H1 (cell line): ENCODE results near the gene ZNF777. TPM values are rescaled to one million over a fixed set of nuclear protein-coding genes. Genes with fewer than 3 reads are reported as not detected.

Experiments used
- CTCF ChIA-PET: fragments of 300-600 bp; sonication (Branson Sonifier 250); formaldehyde crosslinking; loops from one replicate; lab custom pipeline; 2021; ENCODE audit not compliant: partially characterized antibody; lab: Charles Lee
- POLR2A ChIA-PET: fragments of 300-600 bp; sonication (Branson Sonifier 250); formaldehyde crosslinking; loops from one replicate; lab custom pipeline; 2021; ENCODE audit warnings: inconsistent platforms; ENCODE audit not compliant: partially characterized antibody; lab: Charles Lee
- DNase-seq, 2 experiments: peaks; one replicate each; pipeline versions ENCODE4 v3.0.0 to v3.0.0-alpha.2; 2010 to 2022; ENCODE audit warnings: low spot score in 2 of 2, low read depth in 1 of 2, mixed read lengths in 1 of 2
- FAIRE-seq: peaks from 2 replicates; lab custom pipeline; 2011; peaks lifted over from hg19 to GRCh38; lab: Jason Lieb, UNC
- H2AFZ ChIP-seq: 2 replicates; pipeline ENCODE4 v1.8.1; 2012; ENCODE audit warnings: low read length, inconsistent platforms
- H2AK5ac ChIP-seq: 2 replicates; pipeline ENCODE4 v1.6.1; 2013; ENCODE audit warnings: low read depth, low read length
- H2BK120ac ChIP-seq: replicated peaks from 2 replicates; pipeline ENCODE3; 2013; ENCODE audit warnings: low read depth, low read length, inconsistent platforms
- H2BK12ac ChIP-seq: 2 replicates; pipeline ENCODE4 v1.6.1; 2013; ENCODE audit warnings: low read depth, low read length
- H2BK15ac ChIP-seq: 2 replicates; pipeline ENCODE4 v1.6.1; 2013; ENCODE audit warnings: low read length
- H2BK20ac ChIP-seq: 2 replicates; pipeline ENCODE4 v1.6.1; 2013; ENCODE audit warnings: low read length
- H2BK5ac ChIP-seq: 2 replicates; pipeline ENCODE4 v1.6.1; 2013; ENCODE audit warnings: low read depth, low read length
- H3K14ac ChIP-seq: 2 replicates; pipeline ENCODE4 v1.6.1; 2013; ENCODE audit warnings: inconsistent platforms; ENCODE audit not compliant: insufficient read length
- H3K18ac ChIP-seq: 2 replicates; pipeline ENCODE4 v1.6.1; 2013; ENCODE audit warnings: low read length; ENCODE audit errors: extremely low read depth
- H3K23ac ChIP-seq: 2 replicates; pipeline ENCODE4 v1.6.1; 2013; ENCODE audit warnings: inconsistent platforms; ENCODE audit not compliant: insufficient read length
- H3K23me2 ChIP-seq: 2 replicates; pipeline ENCODE4 v1.6.1; 2013; ENCODE audit warnings: low read depth, low read length
- H3K27ac ChIP-seq: 2 replicates; pipeline ENCODE4 v1.6.1; 2011; ENCODE audit warnings: low read depth, low read length, inconsistent platforms
- H3K27me3 ChIP-seq, 4 experiments: replicated peaks in 1 of 4; 1 replicate in 1 of 4; 2 replicates in 3 of 4; pipeline versions ENCODE4 v1.6.1 to v1.8.1; 2011 to 2013; ENCODE audit warnings: low read length in 3 of 4, mild to moderate bottlenecking in 3 of 4, inconsistent platforms in 2 of 4, mixed read lengths in 2 of 4, moderate library complexity in 1 of 4; ENCODE audit not compliant: control insufficient read depth in 3 of 4, insufficient read depth in 3 of 4; ENCODE audit errors: extremely low read depth in 1 of 4
- H3K36me3 ChIP-seq, 4 experiments: 2 replicates each; pipeline versions ENCODE4 v1.6.1 to v1.8.1; 2011 to 2013; ENCODE audit warnings: mild to moderate bottlenecking in 4 of 4, low read length in 3 of 4, moderate library complexity in 2 of 4, control low read depth in 1 of 4, inconsistent platforms in 1 of 4; ENCODE audit not compliant: insufficient read depth in 4 of 4, control insufficient read depth in 2 of 4
- H3K4ac ChIP-seq: replicated peaks from 2 replicates; pipeline ENCODE3; 2013; ENCODE audit warnings: low read length, low read depth, mixed read lengths, inconsistent platforms; ENCODE audit not compliant: insufficient read length
- H3K4me1 ChIP-seq, 4 experiments: replicated peaks in 1 of 4; 1 replicate in 1 of 4; 2 replicates in 3 of 4; pipeline versions ENCODE4 v1.6.1 to v1.8.1; 2011 to 2013; ENCODE audit warnings: low read length in 3 of 4, inconsistent platforms in 2 of 4, mixed read lengths in 1 of 4; ENCODE audit not compliant: insufficient read depth in 4 of 4, control insufficient read depth in 3 of 4
- H3K4me2 ChIP-seq, 2 experiments: 2 replicates each; pipeline versions ENCODE4 v1.6.1 to v1.8.1; 2011 to 2013; ENCODE audit warnings: low read depth in 2 of 2, low read length in 2 of 2, control low read depth in 1 of 2, inconsistent platforms in 1 of 2, mild to moderate bottlenecking in 1 of 2; ENCODE audit not compliant: insufficient read depth in 1 of 2
- H3K4me3 ChIP-seq, 4 experiments: fragments of 200-600, 300-600 bp in 1 of 4; sonication (generic), shearing (Covaris generic), sonication (Bioruptor Twin) in 1 of 4; 2 replicates each; pipeline versions ENCODE4 v1.5.1 to v1.8.1; 2011 to 2016; ENCODE audit warnings: low read length in 4 of 4, low read depth in 3 of 4, control low read depth in 2 of 4, inconsistent platforms in 2 of 4, mild to moderate bottlenecking in 2 of 4, mixed read lengths in 1 of 4, moderate library complexity in 1 of 4; ENCODE audit not compliant: insufficient read depth in 2 of 4; ENCODE audit errors: extremely low read depth in 1 of 4
- H3K56ac ChIP-seq: replicated peaks from 2 replicates; pipeline ENCODE3; 2013; ENCODE audit warnings: low read depth, mild to moderate bottlenecking, mixed read lengths, low read length, inconsistent platforms; ENCODE audit not compliant: insufficient read length
- H3K79me1 ChIP-seq: 2 replicates; pipeline ENCODE4 v1.6.1; 2013; ENCODE audit warnings: low read depth, low read length, control low read depth
- H3K79me2 ChIP-seq, 2 experiments: 2 replicates each; pipeline versions ENCODE4 v1.6.1 to v1.8.1; 2012 to 2013; ENCODE audit warnings: low read length in 2 of 2, mild to moderate bottlenecking in 2 of 2, inconsistent platforms in 1 of 2; ENCODE audit not compliant: insufficient read depth in 2 of 2, control insufficient read depth in 1 of 2
- H3K9ac ChIP-seq, 4 experiments: replicated peaks in 1 of 4; 1 replicate in 1 of 4; 2 replicates in 3 of 4; pipeline versions ENCODE4 v1.6.1 to v1.8.1; 2011 to 2013; ENCODE audit warnings: low read depth in 3 of 4, low read length in 3 of 4, control low read depth in 2 of 4, mild to moderate bottlenecking in 2 of 4, moderate library complexity in 2 of 4, inconsistent platforms in 1 of 4; ENCODE audit errors: extremely low read depth in 1 of 4
- H3K9me3 ChIP-seq, 2 experiments: 2 replicates each; pipeline versions ENCODE4 v1.6.1 to v1.8.1; 2012 to 2013; ENCODE audit warnings: mild to moderate bottlenecking in 2 of 2, moderate library complexity in 2 of 2, control low read depth in 1 of 2, inconsistent platforms in 1 of 2, low read depth in 1 of 2, low read length in 1 of 2, mixed read lengths in 1 of 2; ENCODE audit not compliant: insufficient read depth in 2 of 2
- H4K20me1 ChIP-seq, 2 experiments: replicated peaks in 1 of 2; 2 replicates each; pipeline versions ENCODE3 to v1.8.1; 2011 to 2013; ENCODE audit warnings: inconsistent platforms in 2 of 2, low read length in 2 of 2, mild to moderate bottlenecking in 1 of 2; ENCODE audit not compliant: insufficient read depth in 2 of 2, control insufficient read depth in 1 of 2
- H4K5ac ChIP-seq: 2 replicates; pipeline ENCODE4 v1.6.1; 2013; ENCODE audit warnings: low read length, low read depth, mixed read lengths, inconsistent platforms; ENCODE audit not compliant: insufficient read length
- H4K8ac ChIP-seq: 2 replicates; pipeline ENCODE4 v1.8.0; 2013; ENCODE audit warnings: mild to moderate bottlenecking, moderate library complexity, low read length, inconsistent platforms; ENCODE audit not compliant: insufficient read depth; ENCODE audit errors: extremely low read depth
- H4K91ac ChIP-seq: replicated peaks from 2 replicates; pipeline ENCODE3; 2013; ENCODE audit warnings: low read length, mixed read lengths, inconsistent platforms; ENCODE audit not compliant: insufficient read length
- CHD2 ChIP-seq: IDR thresholded peaks from 2 replicates; pipeline ENCODE4 v1.6.1; 2012; ENCODE audit warnings: low read length, improper control_type of control experiment
- GABPA ChIP-seq: IDR thresholded peaks from 2 replicates; pipeline ENCODE4 v1.6.1; 2011; ENCODE audit warnings: mild to moderate bottlenecking, low read length, moderate library complexity, borderline replicate concordance; ENCODE audit not compliant: insufficient read depth
- GTF2F1 ChIP-seq: IDR thresholded peaks from 2 replicates; pipeline ENCODE4 v1.6.1; 2012; ENCODE audit warnings: low read depth, low read length, improper control_type of control experiment, borderline replicate concordance
- JUN ChIP-seq: IDR thresholded peaks from 2 replicates; pipeline ENCODE4 v1.6.1; 2011; ENCODE audit warnings: low read depth, mild to moderate bottlenecking, improper control_type of control experiment, low read length
- KDM1A ChIP-seq: fragments of 200-600, 300-600 bp; sonication (generic); IDR thresholded peaks from 2 replicates; pipeline ENCODE4 v1.7.1; 2016; ENCODE audit warnings: mild to moderate bottlenecking, low read length, borderline replicate concordance
- NANOG ChIP-seq: IDR thresholded peaks from 2 replicates; pipeline ENCODE4 v1.6.1; 2011; ENCODE audit warnings: low read length, low read depth, mild to moderate bottlenecking, inconsistent platforms; ENCODE audit not compliant: insufficient read depth, poor library complexity, severe bottlenecking
- POLR2A ChIP-seq, 2 experiments: IDR thresholded peaks; 1 replicate in 1 of 2; 2 replicates in 1 of 2; pipeline ENCODE4 v1.6.1; 2011; ENCODE audit warnings: low read depth in 2 of 2, low read length in 2 of 2, mild to moderate bottlenecking in 2 of 2; ENCODE audit errors: control extremely low read depth in 1 of 2
- POLR2AphosphoS5 ChIP-seq: IDR thresholded peaks from 2 replicates; pipeline ENCODE4 v1.6.1; 2011; ENCODE audit warnings: low read depth, low read length
- POU5F1 ChIP-seq: IDR thresholded peaks from 2 replicates; pipeline ENCODE4 v1.6.1; 2011; ENCODE audit warnings: low read depth, mild to moderate bottlenecking, low read length, moderate library complexity
- RNF2 ChIP-seq: fragments of 200-900, 300-1000 bp; sonication (generic); IDR thresholded peaks from 2 replicates; pipeline ENCODE4 v1.7.1; 2016; ENCODE audit warnings: borderline replicate concordance, low read depth, mild to moderate bottlenecking, antibody characterized with exemption, low read length; ENCODE audit not compliant: poor library complexity, severe bottlenecking; ENCODE audit errors: missing control alignments
- SIRT6 ChIP-seq: IDR thresholded peaks from one replicate; pipeline ENCODE4 v1.7.1; 2012; ENCODE audit warnings: low read length, inconsistent platforms
- TAF1 ChIP-seq: IDR thresholded peaks from 2 replicates; pipeline ENCODE4 v1.6.1; 2011; ENCODE audit warnings: mild to moderate bottlenecking, low read depth, low read length
- TBP ChIP-seq: IDR thresholded peaks from 2 replicates; pipeline ENCODE4 v1.6.1; 2011; ENCODE audit warnings: low read depth, low read length, improper control_type of control experiment
- polyA plus RNA-seq, 7 experiments: library from polyadenylated mRNA; depleted of rRNA in 3 of 7; stranded (reverse) in 5 of 7; unstranded in 2 of 7; fragments of >200 nt in 5 of 7; fragments of 200-250 nt in 2 of 7; gene quantifications; 1 replicate in 5 of 7; 2 replicates in 1 of 7; 4 replicates in 1 of 7; pipeline versions ENCODE4 v1.2.1 to v1.2.3, GENCODE V29; 2011 to 2013; ENCODE audit warnings: missing spikeins in 2 of 7, mixed read lengths in 2 of 7
- total RNA-seq: library from RNA; stranded (reverse); fragmentation: NEBNext Ultra II Directional; extraction: Animal tissue kit (Norgen Biotek cat#: 25700); gene quantifications from 2 replicates; pipeline ENCODE4 v1.2.1, GENCODE V29; 2021
- TF ChIP-seq, protein P1 (sequence below): IDR thresholded peaks from 2 replicates; pipeline ENCODE4 v1.6.1; 2011; ENCODE audit warnings: low read length, improper control_type of control experiment

ZNF777 gene
- total and polyA plus RNA-seq, 2 of the 8 experiments (the other 6 are each of a cell fraction or from before 2014, with no cell fraction given): 8.0 to 10.1 TPM

DNA sequence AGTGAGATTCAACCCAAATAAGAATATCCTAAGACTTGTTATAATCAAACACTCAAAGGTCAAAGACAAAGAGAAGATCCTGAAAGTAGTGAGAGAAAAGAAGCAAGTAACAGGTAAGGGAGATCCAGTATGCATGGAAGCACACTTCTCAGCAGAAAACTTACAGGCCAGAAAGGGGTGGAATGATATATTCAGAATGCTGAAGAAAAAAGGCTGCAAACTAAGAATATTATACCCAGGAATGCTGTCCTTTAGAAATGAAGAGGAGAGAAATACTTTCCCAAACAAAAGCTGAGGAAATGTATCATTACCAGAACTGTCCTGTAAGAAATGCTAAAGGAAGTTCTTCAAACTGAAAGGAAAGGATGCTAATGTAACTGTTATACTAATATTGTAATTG is 49.4 kb upstream of the ZNF777 start:
- no peak overlapping the region for H2BK120ac ChIP-seq
- ChIA-PET POLR2A (no interaction called here), CTCF (interaction anchor here (0.9 kb wide), 1 partner anchor 85 kb away, joined by 3 read pairs; no protein-coding TSS in a partner anchor)
- H2AFZ ChIP-seq: no peak overlapping the region
- H3K23me2 ChIP-seq: 0 out of 2 replicates have a peak, but pooled peaks cover 1% of the 10 kb centered on the region
- no peak for DNase-seq
- H3K9me3 ChIP-seq: peaks cover 14 to 17% of the 10 kb centered on the region in 2 experiments; a peak in 3 of 4 replicates
- H3K56ac ChIP-seq: no peak overlapping the region
- no peak overlapping the region for H2BK20ac ChIP-seq
- H3K23ac ChIP-seq: no peak overlapping the region
- H2BK15ac ChIP-seq: no peak overlapping the region
- H2AK5ac ChIP-seq: no peak overlapping the region
- no peak overlapping the region for H3K4ac ChIP-seq
- no peaks in the 10 kb centered on the region for H4K20me1 ChIP-seq
- no peak overlapping the region for H3K27ac ChIP-seq
- FAIRE-seq: no peak
- no peak overlapping the region for H3K4me2 ChIP-seq
- no peaks in the 10 kb centered on the region for H3K4me1 ChIP-seq
- no peak overlapping the region for H4K91ac ChIP-seq
- H4K8ac ChIP-seq: no peak overlapping the region
- H3K27me3 ChIP-seq: no peaks in the 10 kb centered on the region
- H2BK12ac ChIP-seq: no peak overlapping the region
- H3K79me1 ChIP-seq: no peaks in the 10 kb centered on the region
- H3K9ac ChIP-seq: no peak overlapping the region
- H3K36me3 ChIP-seq: no peaks in the 10 kb centered on the region
- H3K14ac ChIP-seq: no peak overlapping the region
- no peak overlapping the region for H3K18ac ChIP-seq
- H3K4me3 ChIP-seq: no peak overlapping the region
- no peak overlapping the region for H4K5ac ChIP-seq
- no peak overlapping the region for H2BK5ac ChIP-seq
- no peaks in the 10 kb centered on the region for H3K79me2 ChIP-seq
- TF ChIP-seq TAF1 (no peak), NANOG (no peak), POLR2A (IDR thresholded peaks at IDR 0.05; ENCODE audit: control extremely low read depth in 1 of 2, low read depth in 2 of 2, low read length in 2 of 2) (no peak), GABPA (no peak), SIRT6 (no peak), POU5F1 (no peak), CHD2 (no peak), GTF2F1 (no peak), JUN (no peak), POLR2AphosphoS5 (no peak), TBP (no peak), KDM1A (no peak), RNF2 (no peak)
- TF ChIP-seq, protein P1, sequence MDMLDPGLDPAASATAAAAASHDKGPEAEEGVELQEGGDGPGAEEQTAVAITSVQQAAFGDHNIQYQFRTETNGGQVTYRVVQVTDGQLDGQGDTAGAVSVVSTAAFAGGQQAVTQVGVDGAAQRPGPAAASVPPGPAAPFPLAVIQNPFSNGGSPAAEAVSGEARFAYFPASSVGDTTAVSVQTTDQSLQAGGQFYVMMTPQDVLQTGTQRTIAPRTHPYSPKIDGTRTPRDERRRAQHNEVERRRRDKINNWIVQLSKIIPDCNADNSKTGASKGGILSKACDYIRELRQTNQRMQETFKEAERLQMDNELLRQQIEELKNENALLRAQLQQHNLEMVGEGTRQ: no peak
